Measurements from ENCODE around the gene PRKN.

DNA sequence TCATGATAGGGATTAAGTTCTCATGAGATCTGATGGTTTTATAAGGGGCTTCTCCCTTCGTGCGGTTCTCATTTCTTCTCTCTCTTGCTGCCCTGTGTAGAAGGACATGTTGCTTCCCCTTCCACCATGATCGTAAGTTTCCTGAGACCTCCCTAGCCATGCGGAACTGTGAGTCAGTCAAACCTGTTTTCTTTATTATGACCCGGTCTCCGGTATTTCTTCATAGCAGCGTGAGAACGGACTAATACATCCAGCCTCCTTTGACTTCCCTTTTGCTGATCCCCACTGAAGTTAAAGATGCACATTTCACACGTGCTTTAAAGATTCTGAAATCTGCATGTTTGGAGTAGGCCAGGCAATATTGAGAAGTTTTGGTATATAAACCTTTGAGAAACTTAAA, 543.1 kb downstream of the PRKN start:
- TF ChIP-seq CTCF (IDR thresholded peaks at IDR 0.05) (no peak), POLR2A (IDR thresholded peaks at IDR 0.05) (no peak)

Measured in tibial nerve (tissue), 3 donors.